Testis (tissue), 2 donors: ENCODE results near the gene EIF3C.
"Not testable (repeated sequence)": the region's sequence is repeated elsewhere in the genome, so short reads cannot be mapped to it uniquely, and the experiment has no call there.

Experiments
- POLR2A ChIP-seq: fragments of 450-650 bp; IDR thresholded peaks from one replicate; pipeline ENCODE4 v1.6.1; 2017; ENCODE audit warnings: antibody characterized with exemption, mild to moderate bottlenecking, moderate library complexity
- TF ChIP-seq, protein P1 (sequence below), 3 experiments: fragments of 450-650 bp in 2 of 3; fragments of 200-600 bp in 1 of 3; sonication (generic) in 1 of 3; IDR thresholded peaks; one replicate each; pipeline ENCODE4 v1.5.1; 2016 to 2019; ENCODE audit warnings: antibody characterized with exemption in 3 of 3, mild to moderate bottlenecking in 2 of 3, moderate library complexity in 1 of 3

DNA sequence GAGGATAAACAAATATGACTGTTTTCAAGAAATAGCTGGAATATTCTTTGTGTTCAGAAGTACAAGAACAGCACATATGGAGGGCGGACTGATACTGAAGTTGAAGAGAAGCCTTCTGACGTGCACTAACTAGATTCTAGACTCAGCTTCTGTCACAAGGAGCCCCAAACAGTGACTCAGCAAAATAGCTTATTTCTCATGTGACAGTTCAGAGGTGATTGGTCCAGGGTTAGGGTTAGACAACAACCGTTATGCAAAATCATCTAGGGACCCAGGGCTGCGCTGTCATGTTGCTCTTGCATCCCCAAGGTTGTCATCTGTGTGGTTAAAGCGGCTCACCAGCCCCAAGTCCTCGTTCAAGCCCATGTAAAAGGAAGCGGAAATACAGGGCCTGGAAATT is 43.8 kb upstream of the EIF3C start:
- TF ChIP-seq, protein P1, sequence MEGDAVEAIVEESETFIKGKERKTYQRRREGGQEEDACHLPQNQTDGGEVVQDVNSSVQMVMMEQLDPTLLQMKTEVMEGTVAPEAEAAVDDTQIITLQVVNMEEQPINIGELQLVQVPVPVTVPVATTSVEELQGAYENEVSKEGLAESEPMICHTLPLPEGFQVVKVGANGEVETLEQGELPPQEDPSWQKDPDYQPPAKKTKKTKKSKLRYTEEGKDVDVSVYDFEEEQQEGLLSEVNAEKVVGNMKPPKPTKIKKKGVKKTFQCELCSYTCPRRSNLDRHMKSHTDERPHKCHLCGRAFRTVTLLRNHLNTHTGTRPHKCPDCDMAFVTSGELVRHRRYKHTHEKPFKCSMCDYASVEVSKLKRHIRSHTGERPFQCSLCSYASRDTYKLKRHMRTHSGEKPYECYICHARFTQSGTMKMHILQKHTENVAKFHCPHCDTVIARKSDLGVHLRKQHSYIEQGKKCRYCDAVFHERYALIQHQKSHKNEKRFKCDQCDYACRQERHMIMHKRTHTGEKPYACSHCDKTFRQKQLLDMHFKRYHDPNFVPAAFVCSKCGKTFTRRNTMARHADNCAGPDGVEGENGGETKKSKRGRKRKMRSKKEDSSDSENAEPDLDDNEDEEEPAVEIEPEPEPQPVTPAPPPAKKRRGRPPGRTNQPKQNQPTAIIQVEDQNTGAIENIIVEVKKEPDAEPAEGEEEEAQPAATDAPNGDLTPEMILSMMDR (IDR thresholded peaks at IDR 0.05) = not testable (repeated sequence)
- not testable (repeated sequence) for TF ChIP-seq POLR2A
